ENCODE measurements around the gene CMIP.

CMIP gene

DNA sequence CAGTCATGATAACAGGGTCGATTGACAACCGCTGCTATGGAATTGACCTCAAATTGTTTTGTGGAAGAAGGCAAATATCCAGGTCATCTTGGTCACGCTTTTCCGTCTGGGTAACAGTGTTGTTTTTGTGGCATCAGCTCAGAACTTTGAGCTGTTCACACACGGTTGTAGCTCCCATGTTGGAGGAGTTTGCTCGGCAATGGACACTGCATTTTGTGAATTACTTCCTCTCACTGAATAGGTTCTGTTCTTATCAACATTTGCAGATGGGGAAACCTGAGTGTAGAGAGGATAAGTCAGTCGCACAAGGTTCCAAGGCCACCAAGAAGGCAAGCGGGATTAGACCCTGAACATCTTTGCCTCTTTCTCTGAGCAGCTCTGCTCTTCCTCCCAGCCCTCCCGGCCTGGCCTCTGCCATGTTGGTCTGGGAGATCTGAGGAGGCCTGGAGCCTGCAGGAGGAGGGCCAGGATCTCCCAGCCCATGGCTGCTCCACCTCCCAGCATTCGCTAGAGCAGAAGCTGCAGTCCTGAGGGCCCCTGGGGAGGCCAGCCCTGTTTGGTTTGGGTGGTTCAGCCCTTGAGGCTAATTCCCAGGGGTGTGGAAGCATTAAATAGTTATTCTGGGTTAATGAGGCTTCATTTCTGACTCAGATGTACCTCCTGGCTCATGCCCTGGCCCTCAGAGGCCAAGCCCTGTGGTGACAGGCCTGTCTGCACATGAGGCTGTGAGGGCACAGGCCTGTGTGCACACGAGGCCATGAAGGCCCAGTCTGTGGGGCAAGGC is 180.3 kb downstream of the CMIP start:
- no peak for DNase-seq (ENCODE audit: low read depth in 2 of 2)

DNA sequence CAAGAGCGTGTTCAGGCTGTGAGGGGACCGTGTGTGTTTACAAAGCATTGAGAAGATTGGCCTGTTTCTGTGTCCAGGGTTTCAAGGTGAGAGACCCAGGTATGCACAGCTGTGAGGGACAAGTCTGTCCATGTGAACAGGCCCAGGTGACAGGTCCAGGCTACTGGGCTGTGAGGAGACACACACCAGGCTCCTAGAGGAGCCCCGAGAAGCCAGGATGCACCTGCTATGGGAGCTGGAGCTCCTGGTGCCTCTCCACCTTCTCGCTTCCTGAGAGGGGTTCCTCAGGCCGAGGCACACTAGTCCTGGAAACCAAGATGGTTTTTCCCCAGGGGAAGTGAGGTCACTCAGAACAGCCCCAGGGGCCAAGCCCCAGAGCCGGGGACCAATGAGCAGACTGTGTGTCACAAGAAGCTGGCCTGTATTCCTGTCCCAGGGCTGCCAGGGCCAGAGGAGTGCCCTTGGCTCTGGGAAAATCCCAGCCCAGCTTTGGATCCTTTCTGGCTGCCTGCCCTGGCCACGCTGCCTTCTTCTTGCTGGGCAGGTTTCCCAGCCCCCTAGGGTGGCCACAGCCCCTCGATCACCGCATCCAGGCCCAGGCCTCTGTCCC is 181.0 kb downstream of the CMIP start:
- DNase-seq (ENCODE audit: low read depth in 2 of 2), result no peak

DNA sequence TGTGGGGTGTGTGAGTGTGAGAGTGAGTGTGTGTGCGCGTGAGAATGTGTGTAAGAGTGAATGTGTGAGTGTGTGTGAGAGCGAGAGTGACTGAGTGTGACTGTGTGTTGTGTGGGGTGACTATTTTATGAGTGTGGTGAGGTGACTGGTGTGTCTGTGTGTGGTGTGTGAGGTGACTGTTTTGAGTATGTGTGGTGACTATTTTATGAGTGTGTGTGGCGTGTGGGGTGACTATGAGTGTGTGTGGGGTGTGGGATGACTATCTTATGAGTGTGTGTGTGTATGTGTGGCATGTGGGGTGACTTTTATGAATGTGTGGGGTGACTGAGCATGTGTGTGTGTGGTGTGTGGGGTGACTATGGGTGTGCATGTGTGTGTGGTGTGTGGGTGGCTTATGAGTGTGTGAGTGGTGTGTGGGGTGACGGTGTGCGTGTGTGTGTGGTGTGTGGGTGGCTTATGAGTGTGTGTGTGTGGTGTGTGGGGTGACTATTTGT is 181.6 kb downstream of the CMIP start:
- peak in 1 of 2 donors; percentile 12 for DNase-seq (ENCODE audit: low read depth in 2 of 2)

DNA sequence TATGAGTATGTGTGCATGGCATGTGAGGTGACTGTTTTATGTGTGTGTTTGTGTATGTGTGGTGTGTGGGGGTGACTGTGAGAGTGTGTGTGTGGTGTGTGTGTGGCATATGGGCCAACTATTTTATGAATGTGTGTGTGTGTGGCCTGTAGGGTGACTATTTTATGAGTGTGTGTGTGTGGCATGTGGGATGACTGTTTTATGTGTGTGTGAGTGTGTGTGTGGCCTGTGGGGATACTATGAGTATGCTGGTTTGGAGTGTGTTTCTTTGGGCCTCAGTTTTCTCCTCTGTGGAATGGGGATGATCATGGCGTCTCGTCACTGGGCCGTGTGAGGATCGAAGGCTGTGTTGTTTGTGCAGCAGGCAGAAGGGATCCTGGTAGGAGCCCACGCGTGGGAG is 182.4 kb downstream of the CMIP start:
- no peak for DNase-seq (ENCODE audit: low read depth in 2 of 2)

DNA sequence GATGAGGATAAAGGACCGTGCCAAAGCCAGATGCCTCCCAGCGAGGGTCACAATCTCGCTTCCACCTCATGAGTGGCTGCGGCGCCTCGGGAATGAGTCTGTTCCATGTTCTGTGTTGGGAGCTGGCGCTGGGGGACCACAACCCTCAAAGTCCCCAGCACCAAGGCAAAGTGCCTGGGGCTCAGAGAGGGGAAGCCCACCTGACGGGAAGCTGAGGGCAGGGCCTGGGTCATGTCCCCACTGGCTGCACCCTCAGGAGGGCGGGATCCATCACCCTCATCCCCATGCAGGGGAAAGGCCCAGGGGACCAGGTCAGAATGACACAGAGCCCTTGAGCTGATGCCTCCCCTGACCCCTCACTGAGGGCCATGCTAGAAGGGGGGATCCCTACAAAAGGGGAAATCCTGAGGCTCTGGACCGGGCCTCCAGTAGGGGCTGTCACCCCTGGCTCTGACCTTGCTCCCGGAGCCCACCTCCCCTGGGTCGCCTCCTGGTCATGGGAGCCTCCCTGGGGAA is 183.2 kb downstream of the CMIP start:
- DNase-seq (ENCODE audit: low read depth in 2 of 2), result no peak

DNA sequence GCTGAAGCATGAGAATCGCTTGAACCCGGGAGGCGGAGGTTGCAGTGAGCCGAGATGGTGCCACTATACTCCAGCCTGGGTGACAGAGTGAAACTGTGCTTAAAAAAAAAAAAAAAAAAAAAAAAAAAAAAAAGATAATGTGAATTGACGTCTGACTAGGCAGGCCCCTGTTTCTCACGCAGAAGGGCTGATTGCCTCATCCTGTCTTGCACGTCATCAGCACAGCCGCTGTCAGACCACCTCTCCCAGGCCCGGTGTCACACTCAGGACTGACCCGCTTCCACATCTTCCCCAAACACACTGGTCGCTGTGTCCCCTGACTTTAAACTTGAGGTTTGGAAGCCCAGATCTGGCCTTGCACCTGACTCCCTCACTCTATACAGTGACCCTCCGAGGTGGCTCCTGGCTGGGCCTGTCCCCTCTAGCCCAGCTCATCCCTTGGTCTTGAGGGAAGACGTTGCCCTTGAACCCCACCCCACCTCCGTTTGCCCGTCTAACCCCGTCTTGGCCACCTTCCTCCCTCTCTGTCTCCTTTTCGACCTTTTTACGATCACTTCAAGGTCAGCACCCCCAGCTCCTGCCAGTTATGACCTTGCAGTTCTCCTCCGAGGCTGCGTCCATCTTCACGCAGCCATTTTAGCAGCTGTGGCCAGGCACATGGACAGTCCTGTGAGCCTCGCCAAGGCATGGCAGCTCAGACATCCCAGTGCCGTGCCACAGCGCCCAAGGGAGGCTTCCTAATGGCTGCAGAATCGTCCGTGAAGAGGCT is 184.6 kb downstream of the CMIP start:
- DNase-seq (ENCODE audit: low read depth in 2 of 2), result no peak

DNA sequence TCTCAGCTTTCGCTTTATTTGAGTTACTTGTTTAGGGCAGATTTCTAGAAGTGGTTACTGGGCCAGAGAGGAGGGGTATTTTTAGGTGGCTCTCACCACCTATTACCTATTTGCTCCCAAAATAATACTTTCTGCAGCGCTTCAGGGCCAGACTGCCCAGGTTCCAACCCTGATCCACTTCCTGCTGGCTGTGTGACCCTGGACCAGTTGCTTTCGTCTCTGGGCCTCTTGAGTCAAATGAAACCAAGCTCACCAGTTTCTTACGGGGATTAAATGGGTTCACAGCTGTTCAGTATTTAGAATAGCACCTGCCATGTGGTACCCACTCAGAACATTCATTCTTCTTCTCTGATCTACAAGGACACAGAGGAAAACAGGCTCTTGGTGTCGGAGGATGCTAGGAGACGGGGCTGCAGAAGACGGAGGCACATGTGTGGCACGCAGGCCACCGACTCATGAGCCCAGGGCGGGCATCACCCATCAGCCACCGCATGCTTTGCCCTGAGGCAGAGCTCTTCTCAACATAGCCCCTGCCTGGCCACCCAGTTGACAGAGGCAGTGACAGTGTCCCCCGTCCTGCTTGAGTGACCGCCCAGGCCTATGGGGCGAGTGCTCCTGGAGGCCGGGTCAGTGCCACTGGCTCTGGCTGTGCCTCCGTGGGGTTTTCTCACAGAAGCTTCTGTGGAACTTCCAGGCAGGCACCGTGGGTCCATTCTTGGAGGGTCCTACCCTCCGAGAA is 185.5 kb downstream of the CMIP start:
- DNase-seq (ENCODE audit: low read depth in 2 of 2), result no peak

DNA sequence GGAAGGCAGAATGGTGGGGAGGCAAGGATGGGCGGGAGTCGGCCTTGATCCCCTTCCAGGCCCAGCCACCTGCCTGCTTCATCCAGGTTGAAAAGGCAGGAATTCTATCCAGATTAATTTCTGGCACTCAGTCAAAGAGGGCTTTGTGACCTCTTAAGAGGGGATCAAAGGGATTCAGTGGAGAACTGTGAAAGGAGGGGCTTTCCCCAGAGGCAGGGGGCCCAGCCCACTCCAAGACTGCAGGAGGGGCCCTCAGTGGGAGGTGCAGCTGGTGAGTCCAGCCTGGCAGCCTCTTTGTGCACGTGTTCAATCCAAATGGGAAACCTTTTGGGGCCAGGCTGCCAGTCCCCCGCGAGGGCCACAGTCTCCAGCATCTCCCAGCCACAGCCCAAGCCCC is 186.0 kb downstream of the CMIP start:
- DNase-seq (ENCODE audit: low read depth in 2 of 2), result no peak

DNA sequence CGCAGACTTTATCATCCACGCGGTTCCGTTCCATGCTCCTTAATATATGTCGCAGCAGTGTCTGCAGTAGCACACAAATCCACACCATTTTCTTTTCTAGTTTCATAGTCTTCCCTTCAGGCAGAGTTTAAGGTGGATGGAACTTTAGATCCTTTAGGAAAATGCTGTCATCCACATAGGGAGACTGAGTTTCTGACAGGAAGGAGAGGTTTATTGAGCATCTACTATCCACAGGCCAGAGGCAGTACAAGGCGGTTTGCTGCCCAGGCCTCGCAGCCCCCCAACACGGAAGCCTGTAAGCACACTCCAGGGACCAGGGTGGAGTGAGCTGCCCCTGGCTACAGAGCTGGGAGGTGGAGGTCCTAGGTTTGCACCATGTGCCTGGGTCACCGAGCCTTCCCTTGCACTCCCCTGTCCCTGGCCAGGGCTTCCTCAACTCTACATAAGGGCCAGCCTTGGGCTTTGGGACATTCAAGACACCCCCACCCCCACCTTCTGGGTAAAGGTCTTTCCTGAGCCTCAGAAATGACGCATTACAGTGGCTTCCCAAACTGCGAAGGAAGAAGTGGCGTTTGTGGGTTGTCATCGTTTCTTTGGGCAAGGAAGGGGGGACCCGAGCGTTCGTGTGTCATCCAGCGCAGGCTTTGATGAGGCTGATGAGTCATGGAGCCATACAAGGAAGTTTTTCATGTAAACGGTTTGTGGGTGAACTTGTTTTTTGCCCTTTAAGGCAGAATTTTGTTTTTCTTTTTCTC is 188.0 kb downstream of the CMIP start:
- peak; percentile 51 to 68 for DNase-seq (ENCODE audit: low read depth in 2 of 2)

DNA sequence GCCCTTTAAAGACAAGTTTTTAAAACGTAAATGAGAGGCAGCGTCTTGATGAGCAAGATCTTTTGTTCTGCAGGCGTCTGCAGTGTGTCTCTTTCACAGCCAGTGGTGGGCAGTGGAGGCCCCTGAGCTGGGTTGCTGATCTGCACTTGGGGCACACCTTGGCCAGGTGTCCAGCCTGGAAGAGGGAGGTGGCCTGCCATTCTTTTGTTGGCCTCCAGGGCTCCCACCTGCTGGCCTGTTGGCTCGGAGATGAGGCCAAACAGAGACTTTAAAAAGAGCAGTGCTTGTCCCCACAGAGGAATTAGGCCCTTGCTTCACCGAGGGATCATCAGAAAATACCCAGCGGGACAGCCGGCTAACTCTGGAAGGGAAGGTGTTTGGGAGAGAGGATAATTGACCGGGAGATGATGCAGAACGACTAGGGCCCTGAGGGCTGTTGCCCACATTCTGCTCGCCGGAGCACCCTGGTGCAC is 188.6 kb downstream of the CMIP start:
- no peak for DNase-seq (ENCODE audit: low read depth in 2 of 2)

DNA sequence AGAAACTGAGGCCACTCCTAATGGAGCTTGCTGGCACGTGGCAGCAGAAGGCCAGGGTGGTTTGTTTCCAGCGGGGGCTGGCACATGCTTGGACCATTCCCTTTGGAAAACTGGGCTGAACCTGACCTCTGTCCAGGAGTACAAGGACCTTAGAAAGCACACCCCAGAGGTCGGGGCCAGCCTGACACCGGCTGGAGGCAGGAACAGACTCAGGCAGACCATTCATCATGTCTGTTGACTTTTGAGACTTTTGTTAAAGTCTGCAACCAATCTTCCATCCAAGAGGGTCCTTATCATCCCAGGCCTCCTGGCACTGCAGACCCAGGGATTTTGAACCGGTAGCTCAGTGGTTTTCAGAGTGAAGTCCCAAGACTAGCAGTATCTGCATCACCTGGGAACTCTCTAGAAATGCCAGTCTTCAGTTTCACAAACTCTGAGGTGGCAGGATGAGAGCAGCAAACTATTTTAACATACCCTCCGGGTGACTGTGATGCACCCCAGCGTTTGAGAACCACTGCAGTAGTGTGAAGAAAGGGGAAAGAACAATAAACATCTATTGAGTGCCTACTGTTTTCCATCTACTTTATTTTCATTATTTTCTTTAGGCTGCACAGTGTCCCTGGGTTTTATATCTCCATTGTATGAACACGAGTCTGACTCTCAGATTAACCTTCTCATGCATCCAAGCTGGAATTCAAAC is 189.2 kb downstream of the CMIP start:
- DNase-seq (ENCODE audit: low read depth in 2 of 2), result no peak

DNA sequence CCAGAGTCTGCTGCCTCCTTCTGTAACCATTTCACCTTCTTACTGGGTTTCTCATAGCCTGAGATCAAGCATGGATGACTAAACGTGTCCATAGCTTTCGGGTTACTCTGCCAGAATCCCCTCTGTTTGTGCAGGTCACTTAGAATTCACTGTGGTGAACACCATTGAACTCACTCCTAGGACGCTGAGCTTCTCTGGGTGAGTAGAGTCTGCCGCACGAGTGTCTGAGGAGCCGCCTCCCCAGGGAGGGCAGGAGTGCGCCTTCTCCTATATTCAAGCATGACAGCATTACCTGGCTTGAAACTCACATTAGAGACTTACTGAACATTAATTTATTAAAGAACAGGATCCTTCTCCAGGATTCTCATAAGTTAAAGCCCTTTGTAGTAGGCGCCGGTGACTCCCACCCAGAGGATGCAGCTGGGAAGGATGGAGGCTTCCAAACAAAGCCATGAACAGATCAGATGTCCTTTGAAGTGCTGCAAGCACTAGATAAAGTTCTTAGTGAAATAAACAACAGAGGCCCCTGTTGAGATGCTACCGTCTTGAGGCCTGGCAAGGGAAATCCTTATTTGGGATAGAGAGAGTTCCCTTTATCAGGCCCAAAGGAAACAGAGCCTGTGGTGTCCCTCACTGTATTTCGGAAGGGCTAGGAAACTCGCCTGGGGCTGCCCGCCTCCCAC is 189.9 kb downstream of the CMIP start:
- DNase-seq (ENCODE audit: low read depth in 2 of 2), result no peak

DNA sequence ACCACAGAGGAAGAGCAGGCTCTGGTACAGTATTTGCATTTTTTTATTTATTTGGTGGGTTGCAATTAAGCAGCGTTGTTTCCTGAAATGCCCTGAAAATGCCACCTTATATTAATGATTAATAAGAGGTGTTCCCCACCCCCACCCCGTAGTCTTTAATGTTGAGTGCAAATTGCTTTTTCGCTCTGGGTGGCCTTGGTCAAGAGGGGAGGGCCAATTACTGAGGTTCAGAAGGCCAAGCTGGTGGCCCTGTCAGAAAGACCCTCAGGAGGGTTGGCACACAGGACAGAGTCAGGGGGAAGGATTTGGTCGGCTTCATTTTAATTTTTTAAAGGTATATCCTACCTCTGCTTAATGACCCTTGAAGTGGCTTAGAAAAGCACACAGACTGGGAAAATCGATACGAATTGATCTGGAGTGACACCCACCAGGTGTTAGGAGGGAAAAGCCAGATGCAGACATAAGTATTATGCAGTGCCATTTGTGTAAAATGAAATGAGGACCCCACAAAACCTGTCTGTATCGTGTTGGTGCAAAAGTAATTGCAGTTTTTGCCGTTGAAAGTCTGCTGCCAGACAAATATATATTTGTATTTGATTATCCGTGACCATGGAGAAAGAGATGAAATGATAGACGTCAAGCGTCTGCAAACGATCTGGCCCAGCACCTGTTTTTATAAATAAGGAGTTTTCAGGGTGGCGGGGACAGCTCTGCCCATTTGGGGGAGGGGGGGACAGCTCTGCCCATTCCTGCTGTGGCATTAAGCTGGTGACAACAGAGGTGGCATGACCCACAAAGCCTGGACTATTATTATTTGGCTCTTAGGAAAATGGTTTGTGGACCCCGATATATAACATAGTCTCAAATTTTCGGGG is 190.7 kb downstream of the CMIP start:
- DNase-seq (ENCODE audit: low read depth in 2 of 2), result no peak

DNA sequence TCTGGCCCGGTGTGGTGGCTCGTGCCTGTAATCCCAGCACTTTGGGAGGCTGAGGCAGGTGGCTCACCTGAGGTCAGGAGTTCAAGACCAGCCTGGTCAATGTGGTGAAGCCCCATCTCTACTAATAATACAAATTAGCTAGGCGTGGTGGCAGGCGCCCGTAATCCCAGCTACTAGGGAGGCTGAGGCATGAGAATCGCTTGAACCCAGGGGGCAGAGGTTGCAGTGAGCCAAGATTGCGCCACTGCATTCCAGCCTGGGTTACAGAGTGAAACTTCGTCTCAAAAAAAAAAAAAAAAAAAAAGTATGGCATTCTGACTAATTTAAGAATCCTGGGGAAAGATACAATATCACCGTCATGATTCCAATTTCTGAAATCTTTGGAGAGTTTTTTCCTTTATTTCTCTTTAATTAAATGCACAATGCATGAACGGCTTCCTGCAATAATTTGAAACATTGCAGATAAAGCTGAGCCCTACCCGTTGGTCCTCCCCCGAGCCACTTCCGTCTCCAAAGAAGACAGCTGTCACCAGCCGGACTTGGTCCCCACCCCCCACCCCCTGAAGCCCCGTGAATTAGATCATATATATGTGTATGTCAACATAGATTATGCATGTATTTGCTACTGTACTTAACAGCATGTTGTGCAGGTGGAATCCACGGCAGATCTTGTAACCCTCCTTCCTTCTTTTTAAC is 191.8 kb downstream of the CMIP start:
- DNase-seq (ENCODE audit: low read depth in 2 of 2), result no peak

DNA sequence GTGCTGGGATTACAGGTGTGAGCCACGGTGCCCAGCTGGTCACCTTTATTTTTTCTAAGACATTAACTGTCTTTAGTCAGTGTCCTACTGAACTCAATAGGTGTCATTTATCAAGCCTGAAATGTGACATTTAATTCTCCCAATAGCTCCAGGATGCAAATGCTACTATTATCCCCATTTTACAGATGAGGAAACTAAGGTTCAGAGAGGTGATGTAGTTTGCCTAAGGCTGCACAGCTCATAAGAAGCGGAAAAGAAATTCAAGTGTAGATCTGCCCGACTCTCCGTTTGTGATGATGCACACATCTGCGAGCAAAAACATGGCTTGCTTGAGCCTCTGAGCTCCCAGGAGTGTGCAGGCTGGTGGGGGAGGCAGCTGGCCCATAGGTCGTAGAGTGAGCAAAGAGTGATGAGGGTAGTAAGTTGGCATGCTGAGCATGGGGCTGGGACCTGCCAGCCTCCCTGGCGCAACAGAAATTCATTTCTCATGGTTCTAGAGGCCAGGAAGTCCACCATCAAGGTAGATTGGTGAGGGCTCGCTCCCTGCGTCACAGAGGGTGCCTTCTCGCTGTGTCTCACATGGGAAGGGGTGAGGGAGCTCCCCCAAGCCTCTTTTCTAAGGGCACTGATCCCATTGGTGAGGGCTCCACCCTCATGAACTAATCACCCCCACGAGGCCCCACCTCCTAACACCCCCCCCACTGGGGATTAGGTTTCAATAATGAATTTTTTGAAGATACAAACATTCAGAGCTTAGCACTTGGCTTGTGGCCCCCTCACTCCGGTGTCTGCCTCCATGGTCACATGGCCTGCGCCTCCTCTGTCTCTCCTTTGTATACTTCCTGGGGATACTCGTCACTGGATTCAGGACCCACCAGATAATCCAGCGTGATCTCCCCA is 193.0 kb downstream of the CMIP start:
- DNase-seq (ENCODE audit: low read depth in 2 of 2), result no peak

DNA sequence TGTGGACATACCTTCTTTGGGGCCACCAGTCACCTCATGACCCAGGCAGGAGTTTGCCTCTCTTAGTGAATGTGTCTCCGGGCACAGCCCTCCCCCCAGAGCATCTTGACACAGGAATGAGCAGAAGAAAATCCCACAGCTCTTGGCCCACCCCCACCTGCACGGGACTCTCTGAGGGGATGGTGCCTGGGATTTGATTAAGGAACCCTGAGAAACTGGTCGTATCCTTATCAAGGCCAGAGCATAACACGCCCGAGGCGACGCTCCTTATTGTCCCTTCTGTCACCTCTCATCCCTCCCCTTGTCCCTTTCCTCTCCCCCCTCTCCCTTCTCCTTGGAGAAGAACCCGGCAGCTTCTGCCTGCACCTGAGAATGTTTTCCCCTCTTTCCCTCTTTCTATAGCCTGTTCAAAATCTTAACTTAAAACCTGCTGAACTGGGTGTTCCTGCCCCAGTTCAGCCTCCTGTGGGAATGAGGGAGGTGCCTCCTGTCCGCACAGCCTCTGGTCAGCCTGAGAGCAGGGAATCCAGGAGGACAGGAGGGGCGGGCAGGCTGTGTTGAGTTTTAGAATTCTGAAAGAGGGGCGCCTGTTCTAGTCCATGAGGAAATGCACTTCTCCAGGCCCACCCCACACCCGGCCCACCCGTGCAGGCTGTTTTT is 193.8 kb downstream of the CMIP start:
- no peak for DNase-seq (ENCODE audit: low read depth in 2 of 2)

Data from stimulated activated CD8-positive, alpha-beta memory T cell treated with anti-CD3 and anti-CD28 coated beads, Interleukin-2, amount 100 ng/mL, for 48 hours (primary cell).